Spleen (tissue), 7 donors: ENCODE data around the gene ADGRE2.

Source experiments
- CTCF ChIP-seq, 11 experiments: fragments of 200-600 bp in 7 of 11; fragments of 450-650 bp in 4 of 11; sonication (generic) in 4 of 11; IDR thresholded peaks in 8 of 11; conservative IDR thresholded peaks in 3 of 11; 1 replicate in 7 of 11; 2 replicates in 4 of 11; pipeline versions ENCODE4 v1.4.0 to v1.8.0; 2016 to 2021; ENCODE audit warnings: antibody characterized with exemption in 11 of 11, inconsistent platforms in 4 of 11, mild to moderate bottlenecking in 1 of 11
- POLR2AphosphoS5 ChIP-seq, 3 donors: sonication (generic); formaldehyde crosslinking; IDR thresholded peaks; one replicate each; pipeline ENCODE4 v1.5.1; 2017; ENCODE audit warnings: antibody characterized with exemption in 3 of 3
- donor health status: DM: no; HTN: no; CAD: no; lungs with moderate emphysema.
- donor health status: DM: no; HTN: no; CAD: no.
- donor health status: DM: no; HTN: no; CAD: no.

GRCh38 chr19:14689598-14690503, 88.5 kb downstream of the ADGRE2 start, which contains the start of gene ZNF333:
- TF ChIP-seq CTCF (IDR thresholded peaks at IDR 0.05 in 8 of 11, conservative IDR thresholded peaks at IDR 0.05 in 3 of 11): peak in 3 of 11 experiments; percentile 16 to 43 (median 26)
- peak; percentile 90 to 92 (median 92) for TF ChIP-seq POLR2AphosphoS5 (IDR thresholded peaks at IDR 0.05)
